ENCODE data around the gene KCNQ5. TPM values are rescaled to one million over a fixed set of nuclear protein-coding genes. Genes with fewer than 3 reads are reported as not detected.

The KCNQ5 gene
- polyA plus RNA-seq, 1 donor (not counting 4 experiments of a cell fraction or from before 2014, with no cell fraction given): 3.4 TPM

GRCh38 chr6:72783035-72783434, 161.2 kb downstream of the KCNQ5 start:
- no peaks in the 10 kb centered on the region for H4K20me1 ChIP-seq (ENCODE audit: control insufficient read depth, extremely low read depth, insufficient read depth, low read length)
- H3K36me3 ChIP-seq (ENCODE audit: control insufficient read depth in 2 of 2, extremely low read depth in 1 of 2, insufficient read depth in 2 of 2, low read length in 2 of 2): no peaks in the 10 kb centered on the region
- H3K9me1 ChIP-seq (ENCODE audit: control insufficient read depth, extremely low read depth, insufficient read depth, low read length): no peaks in the 10 kb centered on the region
- H3K4me1 ChIP-seq (ENCODE audit: control insufficient read depth, extremely low read depth, insufficient read depth, low read length): peaks cover 31% of the 10 kb centered on the region
- no peak for TF ChIP-seq CTCF (optimal IDR thresholded peaks at IDR 0.05 in 1 of 3, IDR thresholded peaks at IDR 0.05 in 1 of 3, conservative IDR thresholded peaks at IDR 0.05 in 1 of 3; ENCODE audit: extremely low read depth in 1 of 3, insufficient read depth in 2 of 3, low read length in 3 of 3)
- TF ChIP-seq EZH2 (IDR thresholded peaks at IDR 0.05; ENCODE audit: low read length): no peak
- DNase-seq (ENCODE audit: low read depth, low spot score) (no peak), FAIRE-seq (no peak)
- no peak overlapping the region for H3K27ac ChIP-seq (ENCODE audit: control insufficient read depth, insufficient read depth, low read length)
- no peak overlapping the region for H3K9ac ChIP-seq (ENCODE audit: control insufficient read depth, extremely low read depth, insufficient read depth, low read length)
- H3K79me2 ChIP-seq (ENCODE audit: control insufficient read depth, insufficient read depth, low read length): no peaks in the 10 kb centered on the region
- dilution Hi-C loops (cut with MboI; ENCODE audit: extremely low pct_ligation_motif_present, low sequenced_read_pairs): no loop called here
- no peaks in the 10 kb centered on the region for H3K27me3 ChIP-seq (ENCODE audit: control insufficient read depth, extremely low read depth, insufficient read depth, low read length)
- no peak overlapping the region for H3K4me3 ChIP-seq (ENCODE audit: control insufficient read depth in 2 of 3, extremely low read depth in 1 of 3, insufficient read depth in 2 of 3, low read depth in 1 of 3, low read length in 3 of 3)
- no peak overlapping the region for H3K4me2 ChIP-seq (ENCODE audit: control insufficient read depth, extremely low read depth, insufficient read depth, low read depth, low read length)
- no peak overlapping the region for H2AFZ ChIP-seq (ENCODE audit: control insufficient read depth, low read length)
- H3K9me3 ChIP-seq (ENCODE audit: control insufficient read depth, low read depth, low read length): no peaks in the 10 kb centered on the region

- DNase-seq (ENCODE audit: low read depth, low spot score) (no peak), FAIRE-seq (no peak)
- Histone ChIP-seq H3K4me2 (ENCODE audit: control insufficient read depth, extremely low read depth, insufficient read depth, low read depth, low read length) (peak overlapping the region; percentile 27), H4K20me1 (ENCODE audit: control insufficient read depth, extremely low read depth, insufficient read depth, low read length) (no peaks in the 10 kb centered on the region), H3K9me1 (ENCODE audit: control insufficient read depth, extremely low read depth, insufficient read depth, low read length) (no peaks in the 10 kb centered on the region), H3K9me3 (ENCODE audit: control insufficient read depth, low read depth, low read length) (no peaks in the 10 kb centered on the region), H2AFZ (ENCODE audit: control insufficient read depth, low read length) (no peak overlapping the region), H3K9ac (ENCODE audit: control insufficient read depth, extremely low read depth, insufficient read depth, low read length) (no peak overlapping the region), H3K36me3 (ENCODE audit: control insufficient read depth in 2 of 2, extremely low read depth in 1 of 2, insufficient read depth in 2 of 2, low read length in 2 of 2) (no peaks in the 10 kb centered on the region), H3K4me3 (ENCODE audit: control insufficient read depth in 2 of 3, extremely low read depth in 1 of 3, insufficient read depth in 2 of 3, low read depth in 1 of 3, low read length in 3 of 3) (no peak overlapping the region), H3K27me3 (ENCODE audit: control insufficient read depth, extremely low read depth, insufficient read depth, low read length) (no peaks in the 10 kb centered on the region), H3K79me2 (ENCODE audit: control insufficient read depth, insufficient read depth, low read length) (no peaks in the 10 kb centered on the region), H3K4me1 (ENCODE audit: control insufficient read depth, extremely low read depth, insufficient read depth, low read length) (peaks cover 35% of the 10 kb centered on the region), H3K27ac (ENCODE audit: control insufficient read depth, insufficient read depth, low read length) (peak overlapping the region; percentile 55)
- no peak for TF ChIP-seq CTCF (optimal IDR thresholded peaks at IDR 0.05 in 1 of 3, IDR thresholded peaks at IDR 0.05 in 1 of 3, conservative IDR thresholded peaks at IDR 0.05 in 1 of 3; ENCODE audit: extremely low read depth in 1 of 3, insufficient read depth in 2 of 3, low read length in 3 of 3)
- no peak for TF ChIP-seq EZH2 (IDR thresholded peaks at IDR 0.05; ENCODE audit: low read length)
- dilution Hi-C loops (cut with MboI; ENCODE audit: extremely low pct_ligation_motif_present, low sequenced_read_pairs): no loop called here
Observed at GRCh38 chr6:72783666-72784065, 161.8 kb downstream of the KCNQ5 start.

Measured in keratinocyte (primary cell).